HG03064 (cell line): ENCODE data around the gene CDKN1B.

ENCODE experiments used
- ATAC-seq: cut with Tn5 transposase; IDR thresholded peaks from one replicate; pipeline ENCODE4 v1.9.1; 2021; ENCODE audit warnings: low read depth; ENCODE audit not compliant: unreplicated experiment

The CDKN1B gene

DNA sequence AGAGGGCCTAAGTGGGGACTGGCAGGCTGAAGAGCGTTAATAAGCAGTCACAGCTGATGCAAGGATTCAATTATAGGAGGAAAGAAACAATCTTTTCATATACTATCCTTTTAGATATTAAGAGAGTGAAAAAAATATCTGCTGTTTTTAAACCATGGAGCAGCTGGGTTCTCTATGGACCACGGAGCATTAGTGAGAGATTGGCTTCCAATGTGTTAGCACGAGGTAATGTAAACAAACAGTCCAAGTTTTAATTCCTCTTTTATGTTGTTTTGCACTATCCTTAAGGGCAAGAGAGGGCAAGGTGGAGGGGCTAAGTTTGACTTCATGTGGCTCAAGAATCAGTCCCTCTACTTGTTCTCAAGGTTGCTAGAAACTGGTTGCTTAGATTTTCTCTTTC lies 30.9 kb downstream of the CDKN1B start:
- no peak for ATAC-seq

DNA sequence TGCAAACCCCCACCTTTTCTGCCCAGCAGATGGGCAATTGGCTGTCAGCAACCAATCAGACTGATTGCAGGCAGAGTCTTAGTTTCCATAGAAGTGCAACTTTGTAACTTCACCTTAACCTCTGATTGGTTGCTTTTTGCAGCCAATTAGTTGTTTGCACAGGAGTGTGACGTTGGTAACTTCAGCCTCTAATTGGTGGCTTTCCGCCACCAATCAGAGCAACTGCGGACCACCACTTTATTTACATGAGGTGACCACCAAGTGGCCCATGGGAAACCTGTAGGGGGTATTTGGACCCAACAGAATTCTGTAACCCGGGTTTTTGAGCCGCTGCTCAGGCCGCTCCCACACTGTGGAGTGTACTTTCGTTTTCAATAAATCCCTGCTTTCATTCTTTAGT lies 32.3 kb downstream of the CDKN1B start:
- ATAC-seq: no peak

DNA sequence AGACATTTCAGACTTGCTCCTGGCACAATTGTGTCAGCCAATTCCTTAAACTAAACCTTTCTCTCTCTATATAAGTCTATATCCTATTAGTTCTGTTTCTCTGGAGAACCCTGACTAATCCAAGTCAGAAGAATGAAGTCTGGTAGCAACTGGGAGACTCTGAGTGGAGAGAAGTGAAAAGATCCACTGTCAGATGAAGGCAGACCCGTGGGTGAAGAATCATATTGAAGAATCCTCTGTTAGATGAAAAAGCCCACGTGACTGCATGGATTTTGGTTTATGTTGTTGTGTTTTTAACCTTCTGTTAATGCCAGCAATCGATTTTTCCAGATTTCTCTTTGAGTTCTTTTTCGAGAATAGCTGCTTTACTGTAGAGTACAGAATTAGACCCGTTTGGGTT lies 38.8 kb downstream of the CDKN1B start:
- ATAC-seq: no peak

DNA sequence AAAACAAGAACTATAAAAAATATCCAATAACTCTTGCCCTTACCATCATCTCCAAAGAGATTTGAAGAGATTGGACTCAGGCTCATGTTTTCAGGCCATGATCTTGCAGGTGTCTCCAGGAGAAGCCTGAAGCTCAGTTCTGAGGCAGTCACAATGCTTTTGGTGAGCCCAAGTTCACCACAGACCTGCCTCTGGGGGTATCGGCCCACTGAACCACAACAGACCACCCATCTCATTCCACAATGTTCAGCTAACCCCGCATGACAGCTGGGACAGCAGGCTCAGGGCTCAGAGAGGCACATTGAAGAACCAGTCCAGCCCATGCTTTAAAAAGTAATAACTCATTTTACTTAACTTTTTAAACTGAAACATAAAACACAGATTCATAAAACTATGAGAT lies 40.0 kb downstream of the CDKN1B start:
- ATAC-seq: no peak

DNA sequence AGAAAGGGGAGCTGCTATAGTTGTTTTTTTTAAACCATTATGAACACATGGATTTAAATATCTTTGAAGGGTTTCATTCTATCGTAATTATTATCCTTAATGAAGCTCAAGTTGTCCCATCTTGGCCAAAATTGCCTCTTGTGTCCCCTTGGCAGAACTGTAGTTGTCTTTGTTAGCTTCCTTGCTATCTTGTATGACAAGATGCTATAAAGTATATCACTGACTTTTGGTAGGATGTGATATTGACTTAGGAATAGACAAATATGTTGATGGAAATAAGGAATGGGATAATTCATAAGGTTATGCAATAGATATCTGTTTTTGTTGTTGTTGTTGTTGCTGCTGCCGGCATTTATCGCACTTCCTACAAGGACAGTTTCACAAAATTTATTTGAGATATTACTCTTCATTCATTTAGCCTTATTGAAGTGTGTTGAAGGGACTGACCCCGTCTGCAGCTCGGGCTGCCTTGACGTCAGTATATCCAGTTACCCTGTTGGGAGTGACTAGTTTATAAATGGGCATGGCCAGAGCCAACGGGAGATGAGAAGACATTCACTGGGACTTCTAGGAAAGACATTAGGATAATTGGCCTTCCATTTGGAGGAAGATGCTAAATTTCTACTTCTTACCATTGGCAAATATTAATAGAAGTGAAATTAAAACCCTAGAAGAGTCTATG lies 42.2 kb downstream of the CDKN1B start:
- no peak for ATAC-seq

DNA sequence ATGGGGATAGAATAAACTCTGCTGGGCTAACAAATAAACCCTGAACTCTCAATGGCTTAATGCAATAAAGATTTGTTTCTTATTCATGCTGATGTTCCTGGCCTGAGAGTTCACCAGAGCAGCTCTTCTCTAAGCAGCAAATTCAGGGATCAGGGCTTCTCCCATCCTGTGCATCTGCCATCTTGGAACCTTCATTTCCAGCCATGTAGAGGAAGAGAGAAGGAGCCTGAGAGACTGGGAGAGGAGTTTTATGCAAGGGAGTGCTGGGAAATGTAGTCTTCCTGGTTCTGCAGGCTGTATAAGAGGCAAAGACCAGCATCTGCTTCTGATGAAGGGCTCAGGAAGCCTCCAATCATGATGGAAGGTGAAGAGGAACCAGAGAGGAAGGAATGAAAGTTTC lies 47.7 kb downstream of the CDKN1B start:
- ATAC-seq: no peak

DNA sequence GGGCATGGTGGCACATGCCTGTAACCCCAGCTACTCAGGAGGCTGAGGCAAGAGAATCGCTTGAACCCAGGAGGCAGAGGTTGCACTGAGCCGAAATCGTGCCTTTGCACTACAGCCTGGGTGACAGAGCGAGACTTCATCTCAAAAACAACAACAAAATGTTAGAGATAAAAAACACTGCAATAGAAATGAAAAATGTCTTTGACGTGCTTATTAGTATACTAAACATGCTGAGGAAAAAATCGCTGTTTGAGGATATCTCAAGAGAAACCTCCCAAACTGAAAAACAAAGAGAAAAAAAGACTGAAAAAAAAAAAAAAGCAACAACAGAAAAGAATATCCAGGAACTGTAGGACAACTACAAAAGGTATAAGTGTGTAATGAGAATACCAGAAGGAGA lies 53.1 kb downstream of the CDKN1B start:
- ATAC-seq: no peak
